Measurements from ENCODE around the gene HMCN2.

- TF ChIP-seq POLR2A (IDR thresholded peaks at IDR 0.05) (no peak), CTCF (IDR thresholded peaks at IDR 0.05) (no peak)
Observed at GRCh38 chr9:130336027-130336610, 70.6 kb downstream of the HMCN2 start.

Measured in stomach (tissue), 4 donors.